Measurements from ENCODE around the gene HTT. TPM values are rescaled to one million over a fixed set of nuclear protein-coding genes. Genes with fewer than 3 reads are reported as not detected.

Gene HTT
- total RNA-seq, 6 donors from 2014 or later, result 55.4 to 170 (median 81.5) TPM

DNA sequence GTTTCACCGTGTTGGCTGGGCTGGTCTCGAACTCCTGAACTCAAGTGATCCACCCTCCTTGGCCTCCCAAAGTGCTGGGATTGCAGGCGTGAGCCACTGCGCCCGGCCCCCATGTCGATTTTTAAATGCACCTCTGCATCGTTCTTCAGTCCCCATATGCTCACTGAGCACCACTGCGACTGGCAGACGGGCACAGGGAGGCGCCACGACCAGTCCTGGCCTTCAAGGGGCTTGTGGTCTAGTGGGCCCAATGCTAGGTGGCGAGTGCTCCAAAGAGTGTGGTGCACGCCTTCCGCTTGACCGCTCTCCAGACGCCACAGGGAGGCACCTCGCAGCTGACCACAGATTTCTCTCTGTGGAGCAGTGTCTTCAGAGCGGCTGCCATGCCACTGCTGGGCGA, 162.8 kb downstream of the HTT start:
- DNase-seq, result peak in 1 of 2 donors; percentile 60
- Histone ChIP-seq H3K27me3 (no peaks in the 10 kb centered on the region), H3K36me3 (peaks cover 30 to 93% (median 81%) of the 10 kb centered on the region in 4 donors), H3K4me1 (no peaks in the 10 kb centered on the region), H3K4me3 (no peak overlapping the region), H3K9me3 (no peaks in the 10 kb centered on the region), H3K27ac (no peak overlapping the region)
- WGBS, 2 donors, result 92 to 97% methylated on average over 14 to 19 of the region's 19 CpGs
- ATAC-seq (ENCODE audit: low FRiP score in 2 of 2), result no peak
- TF ChIP-seq POLR2A (IDR thresholded peaks at IDR 0.05) (no peak), EP300 (IDR thresholded peaks at IDR 0.05) (no peak), POLR2AphosphoS5 (IDR thresholded peaks at IDR 0.05) (no peak)
- TF ChIP-seq, protein P1, sequence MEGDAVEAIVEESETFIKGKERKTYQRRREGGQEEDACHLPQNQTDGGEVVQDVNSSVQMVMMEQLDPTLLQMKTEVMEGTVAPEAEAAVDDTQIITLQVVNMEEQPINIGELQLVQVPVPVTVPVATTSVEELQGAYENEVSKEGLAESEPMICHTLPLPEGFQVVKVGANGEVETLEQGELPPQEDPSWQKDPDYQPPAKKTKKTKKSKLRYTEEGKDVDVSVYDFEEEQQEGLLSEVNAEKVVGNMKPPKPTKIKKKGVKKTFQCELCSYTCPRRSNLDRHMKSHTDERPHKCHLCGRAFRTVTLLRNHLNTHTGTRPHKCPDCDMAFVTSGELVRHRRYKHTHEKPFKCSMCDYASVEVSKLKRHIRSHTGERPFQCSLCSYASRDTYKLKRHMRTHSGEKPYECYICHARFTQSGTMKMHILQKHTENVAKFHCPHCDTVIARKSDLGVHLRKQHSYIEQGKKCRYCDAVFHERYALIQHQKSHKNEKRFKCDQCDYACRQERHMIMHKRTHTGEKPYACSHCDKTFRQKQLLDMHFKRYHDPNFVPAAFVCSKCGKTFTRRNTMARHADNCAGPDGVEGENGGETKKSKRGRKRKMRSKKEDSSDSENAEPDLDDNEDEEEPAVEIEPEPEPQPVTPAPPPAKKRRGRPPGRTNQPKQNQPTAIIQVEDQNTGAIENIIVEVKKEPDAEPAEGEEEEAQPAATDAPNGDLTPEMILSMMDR (IDR thresholded peaks at IDR 0.05), result no peak

DNA sequence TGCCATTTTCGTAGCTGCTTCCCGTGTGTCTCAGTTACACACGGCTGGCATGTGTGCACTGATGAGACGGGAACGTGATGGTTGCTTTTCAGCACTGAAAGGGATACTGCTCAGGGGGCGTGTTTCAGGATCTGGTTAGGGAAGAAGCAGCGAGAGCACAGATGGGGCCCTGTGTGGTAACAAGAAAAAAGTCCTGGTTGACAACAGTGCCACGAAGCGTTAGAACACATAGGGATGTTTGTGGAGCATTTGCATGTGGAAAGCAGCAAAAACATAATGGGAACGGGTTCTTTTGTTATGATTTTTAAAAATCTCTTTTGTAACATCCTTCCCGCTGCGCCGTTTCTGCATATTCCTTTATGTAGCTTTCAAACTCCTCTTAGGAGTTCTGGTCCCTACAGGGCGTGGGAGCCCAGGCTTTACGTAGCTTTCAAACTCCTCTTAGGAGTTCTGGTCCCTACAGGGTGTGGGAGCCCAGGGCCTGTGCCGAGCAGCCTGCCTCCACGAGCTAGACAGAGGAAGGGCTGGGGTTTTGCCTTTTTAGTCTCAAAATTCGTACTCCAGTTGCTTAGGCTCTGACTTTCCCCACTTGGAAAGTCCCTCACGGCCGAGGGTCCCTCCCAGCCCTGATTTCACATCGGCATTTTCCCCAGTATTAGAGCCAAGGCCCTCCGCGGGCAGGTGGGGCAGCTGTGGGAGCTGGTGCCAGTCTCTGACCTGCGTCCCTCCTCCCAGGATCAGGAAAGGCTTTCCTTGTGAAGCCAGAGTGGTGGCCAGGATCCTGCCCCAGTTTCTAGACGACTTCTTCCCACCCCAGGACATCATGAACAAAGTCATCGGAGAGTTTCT, 163.5 kb downstream of the HTT start:
- no peak for TF ChIP-seq EP300 (IDR thresholded peaks at IDR 0.05)
- TF ChIP-seq, protein P1 (IDR thresholded peaks at IDR 0.05), result no peak
- TF ChIP-seq POLR2AphosphoS5 (IDR thresholded peaks at IDR 0.05), result no peak
- TF ChIP-seq POLR2A (IDR thresholded peaks at IDR 0.05), result no peak
- Histone ChIP-seq H3K27me3 (no peaks in the 10 kb centered on the region), H3K27ac (no peak overlapping the region), H3K36me3 (peaks cover 27 to 91% (median 77%) of the 10 kb centered on the region in 4 donors), H3K9me3 (no peaks in the 10 kb centered on the region), H3K4me1 (no peaks in the 10 kb centered on the region), H3K4me3 (no peak overlapping the region)
- ATAC-seq (ENCODE audit: low FRiP score in 2 of 2), result no peak
- DNase-seq, result peak in 1 of 2 donors; percentile 32
- WGBS, 2 donors, result 89 to 90% methylated on average over 25 to 26 of the region's 26 CpGs

DNA sequence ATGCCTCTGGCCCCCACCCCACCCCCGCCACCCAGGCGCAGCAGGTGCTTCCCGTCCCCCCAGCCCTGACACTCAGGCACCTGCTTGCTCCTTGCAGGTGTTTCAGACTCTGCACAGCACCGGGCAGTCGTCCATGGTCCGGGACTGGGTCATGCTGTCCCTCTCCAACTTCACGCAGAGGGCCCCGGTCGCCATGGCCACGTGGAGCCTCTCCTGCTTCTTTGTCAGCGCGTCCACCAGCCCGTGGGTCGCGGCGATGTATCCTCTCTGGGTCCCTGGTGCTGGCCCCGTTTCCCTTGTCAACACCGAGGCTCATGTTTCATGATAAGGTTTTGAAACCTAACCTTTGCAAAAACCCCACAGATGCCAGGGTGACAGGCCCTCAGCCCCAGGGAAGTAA, 164.2 kb downstream of the HTT start:
- Histone ChIP-seq H3K27ac (no peak overlapping the region), H3K4me1 (no peaks in the 10 kb centered on the region), H3K4me3 (no peak overlapping the region), H3K27me3 (no peaks in the 10 kb centered on the region), H3K36me3 (peaks cover 20 to 91% (median 70%) of the 10 kb centered on the region in 4 donors), H3K9me3 (no peaks in the 10 kb centered on the region)
- ATAC-seq (ENCODE audit: low FRiP score in 2 of 2) (no peak), DNase-seq (peak in 1 of 2 donors; percentile 81)
- WGBS, 2 donors, result 84 to 89% methylated on average over 7 to 18 of the region's 18 CpGs
- TF ChIP-seq, protein P1 (IDR thresholded peaks at IDR 0.05), result no peak
- no peak for TF ChIP-seq EP300 (IDR thresholded peaks at IDR 0.05)

DNA sequence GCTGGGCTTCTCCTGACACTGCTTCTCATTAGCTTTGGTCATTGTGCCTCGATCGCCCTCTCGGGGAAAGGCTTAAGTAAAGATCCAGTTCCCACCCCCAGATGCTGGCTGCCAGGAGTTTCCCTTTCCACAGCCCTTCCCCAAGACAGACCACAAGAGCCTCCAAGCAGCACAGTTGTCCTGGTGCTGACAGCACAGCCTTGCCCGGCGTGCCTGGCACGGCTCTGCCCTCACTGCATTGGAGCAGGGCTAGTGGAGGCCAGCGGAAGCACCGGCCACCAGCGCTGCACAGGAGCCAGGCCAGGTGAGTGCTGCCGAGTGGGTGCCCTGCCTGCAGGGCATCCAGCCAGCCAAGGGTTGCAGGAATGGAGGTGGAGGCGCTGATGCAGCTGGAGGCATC, 164.8 kb downstream of the HTT start:
- ATAC-seq (ENCODE audit: low FRiP score in 2 of 2) (no peak), DNase-seq (peak in 1 of 2 donors; percentile 71)
- H3K9me3 ChIP-seq, result no peaks in the 10 kb centered on the region
- H3K27ac ChIP-seq, result no peak overlapping the region
- H3K4me3 ChIP-seq, result no peak overlapping the region
- no peaks in the 10 kb centered on the region for H3K4me1 ChIP-seq
- no peak for TF ChIP-seq EP300 (IDR thresholded peaks at IDR 0.05)
- TF ChIP-seq, protein P1 (IDR thresholded peaks at IDR 0.05), result no peak
- H3K27me3 ChIP-seq, result no peaks in the 10 kb centered on the region
- H3K36me3 ChIP-seq, result peaks cover 19 to 85% (median 67%) of the 10 kb centered on the region in 4 donors
- WGBS, 2 donors, result 92 to 97% methylated on average over 5 to 11 of the region's 11 CpGs

Data from upper lobe of left lung (tissue), 6 donors.